ENCODE results near the gene VWA3B.
"Not testable (repeated sequence)": the region's sequence is repeated elsewhere in the genome, so short reads cannot be mapped to it uniquely, and the experiment has no call there.

Gene VWA3B, protein sequence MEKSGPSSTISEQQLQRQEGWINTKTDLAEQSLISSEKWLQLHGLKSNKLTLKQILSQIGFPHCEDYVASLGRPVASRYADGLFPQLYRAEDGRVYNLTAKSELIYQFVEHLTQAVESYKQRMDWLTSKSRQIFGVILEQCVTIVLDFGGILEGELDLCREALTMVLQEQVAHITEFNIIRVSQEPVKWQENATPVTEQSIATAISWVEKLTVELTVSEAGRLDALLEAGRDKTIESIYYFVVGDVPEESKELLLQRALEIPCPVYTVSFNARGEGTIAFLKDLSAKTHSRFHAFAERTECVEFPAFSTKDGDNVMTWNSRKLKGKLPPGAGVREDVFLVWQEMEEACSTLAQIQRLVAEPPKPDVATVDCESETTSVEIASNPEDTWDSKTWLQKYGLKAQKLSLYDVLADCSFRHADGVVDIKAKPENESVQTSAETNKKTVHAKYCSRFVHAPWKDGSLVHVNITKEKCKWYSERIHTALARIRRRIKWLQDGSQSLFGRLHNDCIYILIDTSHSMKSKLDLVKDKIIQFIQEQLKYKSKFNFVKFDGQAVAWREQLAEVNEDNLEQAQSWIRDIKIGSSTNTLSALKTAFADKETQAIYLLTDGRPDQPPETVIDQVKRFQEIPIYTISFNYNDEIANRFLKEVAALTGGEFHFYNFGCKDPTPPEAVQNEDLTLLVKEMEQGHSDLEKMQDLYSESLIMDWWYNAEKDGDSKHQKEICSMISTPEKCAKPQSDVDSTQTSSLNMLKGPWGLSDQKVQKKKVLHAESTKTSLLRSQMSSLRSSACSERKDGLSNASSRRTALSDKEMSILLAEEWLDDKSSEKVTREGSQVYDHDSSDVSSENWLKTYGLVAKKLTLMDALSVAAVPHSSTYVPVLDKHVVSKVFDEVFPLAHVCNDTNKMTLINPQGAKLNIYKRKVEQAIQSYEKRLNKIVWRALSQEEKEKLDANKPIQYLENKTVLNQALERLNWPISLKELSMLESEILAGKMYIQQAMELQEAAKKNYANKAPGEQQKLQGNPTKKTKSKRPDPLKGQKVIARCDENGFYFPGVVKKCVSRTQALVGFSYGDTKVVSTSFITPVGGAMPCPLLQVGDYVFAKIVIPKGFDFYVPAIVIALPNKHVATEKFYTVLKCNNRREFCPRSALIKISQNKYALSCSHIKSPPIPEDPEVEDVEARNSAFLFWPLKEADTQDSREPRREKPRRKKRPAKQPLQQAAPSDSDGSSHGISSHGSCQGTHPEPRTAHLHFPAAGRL (N-terminal part only)

GRCh38 chr2:98086491-98087446 is at the start of gene VWA3B:
Gene VWA3B (plus strand): TSS chr2:98087167. CDS start chr2:98093093, 5,926 bp downstream.
- peak; percentile 31 for DNase-seq

- DNase-seq: no peak
Observed at GRCh38 chr2:98037206-98037605, 49.8 kb upstream of the VWA3B start.

DNA sequence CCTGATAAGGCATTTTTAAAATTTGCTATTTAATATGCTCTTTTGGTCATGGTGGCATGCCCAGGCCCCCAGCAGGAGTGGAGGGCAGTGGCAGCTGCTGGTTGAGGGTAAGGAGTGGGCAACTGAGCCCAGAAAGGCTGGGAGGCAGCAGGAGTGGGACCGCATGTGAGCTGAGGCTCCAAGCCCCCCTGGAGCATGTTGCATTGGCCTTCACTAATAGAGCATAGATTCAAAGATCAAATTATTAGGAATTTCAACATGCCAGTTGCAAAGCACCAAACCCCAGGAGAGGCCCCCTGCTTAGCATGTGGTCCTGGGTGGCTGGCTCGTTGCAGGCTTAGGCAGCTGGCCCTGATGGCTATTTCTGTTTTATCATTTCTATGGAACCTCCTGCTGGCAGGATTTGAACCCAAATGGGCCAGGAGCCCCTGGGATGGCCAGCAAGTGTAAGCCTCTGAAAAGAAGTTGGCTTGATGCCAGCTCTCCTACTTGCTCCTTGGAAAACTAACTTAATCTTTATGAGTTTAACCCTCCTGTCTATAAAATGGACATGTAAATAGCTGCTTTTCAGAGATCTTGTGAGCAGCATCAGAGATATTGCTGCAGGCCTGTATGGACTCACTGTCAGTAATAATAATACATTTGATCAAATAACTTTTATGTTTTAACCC is 49.2 kb upstream of the VWA3B start:
- no peak for DNase-seq

GRCh38 chr2:98039085-98039756 is 47.7 kb upstream of the VWA3B start:
- no peak for DNase-seq

- DNase-seq: no peak
Observed at GRCh38 chr2:98040331-98040939, 46.5 kb upstream of the VWA3B start.

DNA sequence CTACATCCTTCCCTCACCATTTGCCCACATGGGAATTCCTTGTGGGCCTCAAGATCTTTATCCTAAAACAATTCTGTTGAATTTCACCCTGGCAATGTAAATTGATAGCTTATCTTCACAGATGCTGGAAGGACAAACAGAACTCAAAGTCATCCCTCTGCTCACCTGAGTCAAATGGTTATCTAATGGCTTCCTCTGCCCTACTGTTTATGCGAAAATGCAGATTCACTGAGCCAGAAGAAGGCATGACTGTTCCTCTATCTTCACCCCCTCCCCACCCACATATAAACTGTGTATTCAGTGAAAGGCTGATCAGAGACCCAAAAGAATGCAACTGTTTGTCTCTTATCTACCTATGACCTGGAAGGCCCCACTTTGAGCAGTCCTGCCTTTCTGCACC is 43.9 kb upstream of the VWA3B start:
- no peak for DNase-seq

DNA sequence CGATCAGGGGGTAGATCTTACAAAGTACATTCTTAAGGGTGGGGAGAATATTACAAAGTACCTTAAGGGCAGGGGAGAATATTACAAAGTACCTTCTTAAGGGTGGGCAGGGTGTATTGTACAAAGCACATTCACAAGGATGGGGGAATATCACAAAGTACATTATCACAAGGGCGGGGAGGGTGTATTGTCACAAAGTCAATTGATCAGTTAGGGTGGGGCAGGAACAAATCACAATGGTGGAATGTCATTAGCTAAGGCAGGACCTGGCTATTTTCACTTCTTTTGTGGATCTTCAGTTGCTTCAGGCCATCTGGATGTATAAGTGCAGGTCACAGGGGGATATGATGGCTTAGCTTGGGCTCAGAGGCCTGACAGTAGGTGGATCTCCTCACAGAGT is 42.2 kb upstream of the VWA3B start:
- DNase-seq: not testable (repeated sequence)

DNA sequence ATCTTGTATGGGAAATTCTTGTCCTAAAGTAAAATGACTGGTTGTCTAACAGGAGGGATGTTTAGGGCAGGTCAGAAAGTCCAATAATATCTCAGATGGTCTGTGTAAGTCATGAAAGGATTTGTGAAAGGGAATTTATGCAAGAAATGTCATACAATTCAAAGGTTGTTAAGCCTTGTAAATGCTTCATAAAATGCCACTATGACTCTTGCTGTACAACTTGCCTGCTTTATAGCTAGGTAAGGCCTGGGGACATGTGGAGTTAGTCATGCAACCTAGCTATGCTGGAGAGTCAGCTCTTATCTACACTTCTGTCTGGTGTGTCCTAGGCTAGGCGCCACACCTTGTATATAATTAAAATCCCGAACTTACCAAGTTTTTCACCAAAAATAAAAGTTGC is 36.9 kb upstream of the VWA3B start:
- no peak for DNase-seq

GRCh38 chr2:98058191-98058975 is 28.6 kb upstream of the VWA3B start:
- no peak for DNase-seq

GRCh38 chr2:98060277-98060676 is 26.7 kb upstream of the VWA3B start:
- no peak for DNase-seq

DNA sequence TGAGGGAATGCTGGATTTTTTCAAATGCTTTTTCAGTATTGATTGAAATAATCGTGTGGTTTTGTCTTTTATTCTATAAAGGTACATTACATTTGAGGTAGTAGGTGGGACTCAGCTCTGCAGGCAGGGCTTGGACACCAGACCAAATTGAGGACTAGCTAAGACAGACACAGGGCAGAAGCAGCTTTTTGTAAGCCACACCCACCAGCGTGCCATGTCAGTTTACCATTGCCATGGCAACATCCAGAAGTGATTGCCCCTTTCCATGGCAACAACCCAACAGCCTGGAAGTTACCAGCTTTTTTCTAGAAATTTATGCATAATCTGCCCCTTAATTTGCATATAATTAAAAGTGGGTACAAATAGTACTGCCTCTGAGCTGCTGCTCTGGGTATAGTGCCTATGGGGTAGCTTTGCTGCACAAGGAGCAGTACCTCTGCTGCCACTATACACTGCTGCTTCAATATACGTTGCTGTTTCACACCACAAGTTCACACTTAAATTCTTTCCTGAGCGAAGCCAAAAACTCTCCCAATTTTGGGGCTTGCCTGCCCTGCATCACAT is 23.6 kb upstream of the VWA3B start:
- no peak for DNase-seq

DNA sequence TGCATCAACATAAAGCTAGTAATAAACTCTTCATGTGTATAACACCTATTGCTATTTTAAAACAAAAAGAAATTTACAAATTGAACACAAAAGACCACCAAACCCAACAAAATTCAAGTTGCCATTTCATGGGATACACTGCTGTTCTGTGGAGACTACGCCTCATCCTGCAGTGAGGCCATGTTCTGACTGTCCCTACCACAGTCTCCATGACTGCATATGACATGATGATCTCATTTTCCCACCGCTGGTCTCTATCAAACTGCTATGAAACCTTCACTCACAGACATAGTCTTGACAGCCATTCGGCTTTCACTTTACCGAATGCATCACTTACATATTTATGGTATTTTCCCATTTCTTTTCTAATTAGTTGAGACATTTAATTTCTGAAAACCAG is 21.2 kb upstream of the VWA3B start:
- no peak for DNase-seq

GRCh38 chr2:98067160-98067559 is 19.8 kb upstream of the VWA3B start:
- no peak for DNase-seq

DNA sequence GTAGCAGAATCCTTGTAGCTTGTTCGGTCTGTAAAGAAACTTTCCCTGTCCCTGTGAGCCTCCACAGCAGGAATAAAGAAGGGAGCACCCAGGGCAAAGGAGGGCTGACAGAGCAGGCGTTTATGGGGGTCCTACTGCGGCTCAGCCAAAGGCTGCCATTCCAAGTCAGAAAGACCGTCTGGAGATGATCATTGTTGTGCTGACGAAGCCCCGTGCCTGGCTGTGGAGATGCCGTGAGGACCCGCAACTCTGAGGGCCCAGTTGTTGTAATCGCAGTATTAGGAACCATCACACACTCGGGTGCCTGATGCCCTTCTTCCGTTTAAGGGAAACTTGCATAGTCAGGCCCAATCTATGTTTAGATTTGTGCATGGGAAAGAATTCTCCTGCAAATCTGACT is 16.9 kb upstream of the VWA3B start:
- DNase-seq: no peak

GRCh38 chr2:98072442-98072841 is 14.5 kb upstream of the VWA3B start:
- DNase-seq: no peak

- DNase-seq: no peak
Observed at GRCh38 chr2:98078701-98079100, 8.3 kb upstream of the VWA3B start.

- no peak for DNase-seq
Observed at GRCh38 chr2:98084151-98084868, 2.7 kb upstream of the VWA3B start.

- no peak for DNase-seq
Observed at GRCh38 chr2:98084869-98085238, 2.1 kb upstream of the VWA3B start.

DNA sequence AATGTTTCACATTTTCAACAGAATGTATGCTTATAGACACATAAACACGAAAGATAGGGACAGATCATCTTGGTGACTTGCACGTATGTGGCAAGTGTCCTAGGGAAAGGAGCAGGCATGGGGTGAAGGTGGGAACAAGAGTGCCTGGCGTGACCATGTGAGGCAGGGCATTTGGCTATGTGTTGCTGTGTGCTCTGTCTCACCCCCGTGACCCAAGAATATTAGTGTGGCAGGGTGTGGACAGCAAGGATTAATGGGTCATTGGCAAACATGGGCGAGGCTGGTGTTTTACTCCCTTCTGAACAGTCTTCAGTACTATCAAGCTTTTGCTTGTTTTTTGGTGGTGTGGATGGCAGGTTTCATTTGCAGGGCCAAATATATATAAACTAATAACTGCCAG is 1.3 kb upstream of the VWA3B start:
- no peak for DNase-seq
